ENCODE data around the gene ZBED5. TPM values are rescaled to one million over a fixed set of nuclear protein-coding genes. Genes with fewer than 3 reads are reported as not detected.

ZBED5 gene
- polyA plus RNA-seq, 3 donors = 8.1 to 45.8 (median 10.3) TPM

- TF ChIP-seq CTCF (IDR thresholded peaks at IDR 0.05) = no peak
- Histone ChIP-seq H3K4me3 (replicated peaks in 1 of 3; ENCODE audit: low read depth in 2 of 3, low read length in 3 of 3) (no peak overlapping the region), H3K4me1 (ENCODE audit: control insufficient read depth in 1 of 2, insufficient read depth in 2 of 2, low read length in 2 of 2) (no peaks in the 10 kb centered on the region), H3K27ac (ENCODE audit: low read depth in 1 of 2, low read length in 2 of 2) (no peak overlapping the region), H3K9ac (ENCODE audit: insufficient read depth, low read length, poor library complexity, severe bottlenecking) (no peak overlapping the region), H3K27me3 (ENCODE audit: control insufficient read depth in 2 of 2, insufficient read depth in 2 of 2, low read length in 2 of 2) (no peaks in the 10 kb centered on the region), H3K9me3 (replicated peaks in 1 of 2; ENCODE audit: control insufficient read depth in 1 of 2, insufficient read depth in 1 of 2, low read length in 2 of 2) (no peaks in the 10 kb centered on the region), H3K79me2 (ENCODE audit: insufficient read depth, low read length) (peaks cover 13% of the 10 kb centered on the region), H2AFZ (ENCODE audit: insufficient read depth, low read depth, low read length, poor library complexity, severe bottlenecking) (no peak overlapping the region), H4K20me1 (ENCODE audit: insufficient read depth, low read length) (no peaks in the 10 kb centered on the region), H3K36me3 (replicated peaks in 1 of 2; ENCODE audit: control insufficient read depth in 1 of 2, insufficient read depth in 2 of 2, low read length in 2 of 2) (no peaks in the 10 kb centered on the region), H3K4me2 (replicated peaks; ENCODE audit: extremely low read depth, low read length, poor library complexity, severe bottlenecking) (no peak overlapping the region)
- 100% methylated on average over 1 of the region's 2 CpGs for WGBS (ENCODE audit: insufficient coverage)
- Mint-ChIP-seq H3K4me1 (peaks cover 13% of the 10 kb centered on the region), H3K36me3 (peaks cover 6 to 7% of the 10 kb centered on the region in 2 donors), H3K9me3 (peaks cover 0 to 2% (median 1%) of the 10 kb centered on the region in 7 donors), H3K27ac (no peak overlapping the region), H3K27me3 (ENCODE audit: low read depth in 3 of 3) (peaks cover 0 to 4% (median 4%) of the 10 kb centered on the region in 3 donors), H3K4me3 (no peak overlapping the region)
- DNase-seq = no peak
- intact Hi-C loops (cut with micrococcal nuclease) = no loop called here
Measured at GRCh38 chr11:10864688-10865087, 6.8 kb upstream of the ZBED5 start.

GRCh38 chr11:10862446-10862845 lies 4.6 kb upstream of the ZBED5 start:
- H3K4me3 Mint-ChIP-seq = no peak overlapping the region
- H3K36me3 Mint-ChIP-seq = peaks cover 5 to 6% of the 10 kb centered on the region in 2 donors
- Histone ChIP-seq H3K36me3 (replicated peaks in 1 of 2; ENCODE audit: control insufficient read depth in 1 of 2, insufficient read depth in 2 of 2, low read length in 2 of 2) (no peaks in the 10 kb centered on the region), H3K27me3 (ENCODE audit: control insufficient read depth in 2 of 2, insufficient read depth in 2 of 2, low read length in 2 of 2) (no peaks in the 10 kb centered on the region), H3K9ac (ENCODE audit: insufficient read depth, low read length, poor library complexity, severe bottlenecking) (no peak overlapping the region), H3K4me3 (replicated peaks in 1 of 3; ENCODE audit: low read depth in 2 of 3, low read length in 3 of 3) (no peak overlapping the region), H3K79me2 (ENCODE audit: insufficient read depth, low read length) (peaks cover 23% of the 10 kb centered on the region), H4K20me1 (ENCODE audit: insufficient read depth, low read length) (no peaks in the 10 kb centered on the region), H3K27ac (ENCODE audit: low read depth in 1 of 2, low read length in 2 of 2) (no peak overlapping the region), H2AFZ (ENCODE audit: insufficient read depth, low read depth, low read length, poor library complexity, severe bottlenecking) (no peak overlapping the region), H3K4me1 (ENCODE audit: control insufficient read depth in 1 of 2, insufficient read depth in 2 of 2, low read length in 2 of 2) (peaks cover 8 to 14% of the 10 kb centered on the region in 2 donors), H3K9me3 (replicated peaks in 1 of 2; ENCODE audit: control insufficient read depth in 1 of 2, insufficient read depth in 1 of 2, low read length in 2 of 2) (no peaks in the 10 kb centered on the region), H3K4me2 (replicated peaks; ENCODE audit: extremely low read depth, low read length, poor library complexity, severe bottlenecking) (no peak overlapping the region)
- no peak overlapping the region for H3K27ac Mint-ChIP-seq
- no peak for TF ChIP-seq CTCF (IDR thresholded peaks at IDR 0.05)
- H3K4me1 Mint-ChIP-seq = peaks cover 17% of the 10 kb centered on the region
- H3K9me3 Mint-ChIP-seq = peaks cover 0 to 2% (median 1%) of the 10 kb centered on the region in 7 donors
- intact Hi-C loops (cut with micrococcal nuclease) = no loop called here
- peaks cover 0 to 4% (median 4%) of the 10 kb centered on the region in 3 donors for H3K27me3 Mint-ChIP-seq (ENCODE audit: low read depth in 3 of 3)
- no peak for DNase-seq
- 14% methylated on average over 1 of the region's 1 CpG for WGBS (ENCODE audit: insufficient coverage)

Data from CD14-positive monocyte (primary cell).